GM23338 (cell line): Measurements from ENCODE around the gene ANKRD31. TPM values are rescaled to one million over a fixed set of nuclear protein-coding genes. Genes with fewer than 3 reads are reported as not detected.
"Not testable (repeated sequence)": the region's sequence is repeated elsewhere in the genome, so short reads cannot be mapped to it uniquely, and the experiment has no call there.

Experiments used
- ATAC-seq: fragments of 200-7000 bp; cut with Tn5 transposase; 3 replicates; pipeline ENCODE4 v1.9.1; 2020
- DNase-seq: peaks from one replicate; pipeline ENCODE4 v3.0.0-alpha.2; 2015; ENCODE audit warnings: low spot score
- H2AFZ ChIP-seq: fragments of 200-600 bp; sonication (generic); 2 replicates; pipeline ENCODE4 v1.8.0; 2016; ENCODE audit warnings: antibody characterized with exemption, mild to moderate bottlenecking, moderate library complexity
- H3F3A ChIP-seq: fragments of 200-600 bp; sonication (generic); replicated peaks from 2 replicates; pipeline ENCODE4 v1.8.0; 2017; ENCODE audit warnings: antibody characterized with exemption, mixed run types, low read depth
- H3K27ac ChIP-seq: fragments of 200-600 bp; sonication (generic); 2 replicates; pipeline ENCODE4 v1.6.1; 2016; ENCODE audit warnings: low read depth
- H3K27me3 ChIP-seq: fragments of 200-600 bp; sonication (generic); 2 replicates; pipeline ENCODE4 v1.8.0; 2016; ENCODE audit warnings: mild to moderate bottlenecking, mixed run types, moderate library complexity; ENCODE audit not compliant: insufficient read depth
- H3K36me3 ChIP-seq: fragments of 200-600 bp; sonication (generic); 2 replicates; pipeline ENCODE4 v1.8.0; 2016; ENCODE audit warnings: mild to moderate bottlenecking; ENCODE audit not compliant: insufficient read depth
- H3K4me1 ChIP-seq: fragments of 200-600 bp; sonication (generic); 2 replicates; pipeline ENCODE4 v1.8.0; 2016; ENCODE audit warnings: mild to moderate bottlenecking, moderate library complexity; ENCODE audit not compliant: insufficient read depth
- H3K4me2 ChIP-seq: fragments of 200-600 bp; sonication (generic); 2 replicates; pipeline ENCODE4 v1.7.1; 2017; ENCODE audit warnings: mixed run types
- H3K4me3 ChIP-seq: fragments of 200-600 bp; sonication (generic); 2 replicates; pipeline ENCODE4 v1.6.1; 2016; ENCODE audit warnings: mixed run types
- H3K79me2 ChIP-seq: fragments of 200-600 bp; sonication (generic); replicated peaks from 2 replicates; pipeline ENCODE4 v1.8.0; 2017; ENCODE audit warnings: mild to moderate bottlenecking; ENCODE audit not compliant: insufficient read depth
- H3K9me2 ChIP-seq: fragments of 200-600 bp; sonication (generic); 2 replicates; pipeline ENCODE4 v1.8.0; 2017; ENCODE audit not compliant: insufficient read depth
- H4K20me1 ChIP-seq: fragments of 200-600 bp; sonication (generic); replicated peaks from 2 replicates; pipeline ENCODE4 v1.8.0; 2017; ENCODE audit warnings: mild to moderate bottlenecking; ENCODE audit not compliant: insufficient read depth
- H3K27ac Mint-ChIP-seq: 2 replicates; pipeline ENCODE4 v1.8.0; 2020; ENCODE audit warnings: inconsistent platforms, mild to moderate bottlenecking, moderate library complexity, mixed read lengths
- H3K27me3 Mint-ChIP-seq: 3 replicates; pipeline ENCODE4 v1.8.0; 2022; ENCODE audit warnings: low read depth, mild to moderate bottlenecking, moderate library complexity, mixed read lengths, inconsistent platforms; ENCODE audit not compliant: insufficient read depth, poor library complexity
- H3K36me3 Mint-ChIP-seq: 3 replicates; pipeline ENCODE4 v1.8.0; 2021; ENCODE audit warnings: low read depth, mild to moderate bottlenecking, inconsistent platforms, moderate library complexity, mixed read lengths
- H3K4me1 Mint-ChIP-seq: 3 replicates; pipeline ENCODE4 v1.8.0; 2020; ENCODE audit warnings: mild to moderate bottlenecking, inconsistent platforms, mixed read lengths
- H3K4me3 Mint-ChIP-seq: 3 replicates; pipeline ENCODE4 v1.8.0; 2021; ENCODE audit warnings: moderate library complexity, mild to moderate bottlenecking, inconsistent platforms, mixed read lengths
- H3K9me3 Mint-ChIP-seq: 3 replicates; pipeline ENCODE4 v1.8.0; 2020; ENCODE audit warnings: moderate library complexity, mild to moderate bottlenecking, inconsistent platforms, mixed read lengths
- CREB1 ChIP-seq: fragments of 250-450 bp; sonication (Bioruptor Pico); IDR thresholded peaks from 2 replicates; pipeline ENCODE4 v1.5.0; 2020; ENCODE audit warnings: low read depth, mild to moderate bottlenecking, moderate library complexity
- ETS1 ChIP-seq: IDR thresholded peaks from 2 replicates; pipeline ENCODE4 v1.6.1; 2016; ENCODE audit warnings: antibody characterized with exemption
- EZH2 ChIP-seq: fragments of 200-600 bp; sonication (generic); IDR thresholded peaks from one replicate; pipeline ENCODE4 v1.8.0; 2017; ENCODE audit warnings: antibody characterized with exemption, mild to moderate bottlenecking, low read depth; ENCODE audit not compliant: unreplicated experiment
- JUNB ChIP-seq: IDR thresholded peaks from one replicate; pipeline ENCODE4 v1.6.1; 2016; ENCODE audit warnings: antibody characterized with exemption; ENCODE audit not compliant: unreplicated experiment
- NANOG ChIP-seq: IDR thresholded peaks from 2 replicates; pipeline ENCODE4 v1.6.1; 2016; ENCODE audit warnings: antibody characterized with exemption, borderline replicate concordance
- POLR2AphosphoS5 ChIP-seq: IDR thresholded peaks from 2 replicates; pipeline ENCODE4 v1.6.1; 2016; ENCODE audit warnings: antibody characterized with exemption, low read depth
- ZNF114 ChIP-seq: fragments of 250-450 bp; sonication (Bioruptor Pico); IDR thresholded peaks from 2 replicates; pipeline ENCODE4 v1.5.0; 2020; ENCODE audit warnings: mild to moderate bottlenecking, moderate library complexity
- ZNF462 ChIP-seq: fragments of 250-450 bp; sonication (Bioruptor Pico); IDR thresholded peaks from 2 replicates; pipeline ENCODE4 v1.5.0; 2020; ENCODE audit warnings: mild to moderate bottlenecking, moderate library complexity
- polyA plus RNA-seq: library from polyadenylated mRNA; unstranded; fragments of >200 nt; fragmentation: Nextera tagmentation; extraction: Ambion mirVana; gene quantifications from 2 replicates; pipeline ENCODE4 v1.2.1, GENCODE V29; 2016
- total RNA-seq: library from RNA; depleted of rRNA; stranded (reverse); fragments of >200 nt; shearing (Covaris generic); gene quantifications from 2 replicates; pipeline ENCODE4 v1.2.3, GENCODE V29; 2014

ANKRD31 gene
- total and polyA plus RNA-seq, 2 experiments from 2014 or later: 0.18 to 0.59 TPM

DNA sequence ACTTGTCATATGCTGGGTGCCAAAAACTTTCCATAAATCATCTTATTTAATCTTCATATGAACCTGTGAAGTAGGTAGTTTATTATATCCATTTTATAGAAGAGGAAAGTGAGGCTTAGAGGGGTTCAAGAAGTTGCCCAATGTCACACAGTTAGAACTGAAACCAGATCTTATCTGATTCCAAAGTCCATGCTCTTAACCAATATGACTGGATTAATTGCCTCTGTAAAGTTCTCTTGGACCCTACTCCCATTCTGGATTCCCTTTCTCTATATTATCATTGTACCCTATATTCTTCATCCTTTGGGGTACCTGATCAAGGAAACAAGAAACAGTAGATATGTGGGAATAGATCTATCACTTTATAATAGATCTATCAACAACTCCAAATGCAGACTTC lies 119.8 kb downstream of the ANKRD31 start:
- Histone ChIP-seq H3K4me2 (no peak overlapping the region), H3K4me1 (no peaks in the 10 kb centered on the region), H3K36me3 (no peaks in the 10 kb centered on the region), H2AFZ (no peak overlapping the region), H3K27ac (no peak overlapping the region), H3F3A (no peaks in the 10 kb centered on the region), H3K79me2 (no peaks in the 10 kb centered on the region), H3K27me3 (no peaks in the 10 kb centered on the region), H3K9me2 (no peaks in the 10 kb centered on the region), H3K4me3 (no peak overlapping the region), H4K20me1 (no peaks in the 10 kb centered on the region)
- Mint-ChIP-seq H3K27ac (no peak overlapping the region), H3K4me3 (no peak overlapping the region), H3K36me3 (no peaks in the 10 kb centered on the region; the same call in 2 of the 3 replicates), H3K9me3 (no peaks in the 10 kb centered on the region), H3K27me3 (peaks cover 2% of the 10 kb centered on the region), H3K4me1 (no peaks in the 10 kb centered on the region)
- DNase-seq: no peak
- TF ChIP-seq EZH2 (no peak), POLR2AphosphoS5 (no peak), JUNB (no peak), ZNF462 (CRISPR knock-in tag) (no peak), ZNF114 (no peak), CREB1 (CRISPR knock-in tag) (no peak), NANOG (no peak), ETS1 (no peak)
- no peak for ATAC-seq

- not testable (repeated sequence) for H3K4me1 Mint-ChIP-seq, H3K9me2 ChIP-seq
Measured at GRCh38 chr5:75114311-75114710, 122.4 kb downstream of the ANKRD31 start.

More at GRCh38 chr5:75114311-75114710, 122.4 kb downstream of the ANKRD31 start:
- not testable (repeated sequence) for H3K79me2 ChIP-seq, H3K4me1 ChIP-seq, H3K27ac Mint-ChIP-seq, H3K9me3 Mint-ChIP-seq, H3K27me3 ChIP-seq, H3K36me3 Mint-ChIP-seq, H4K20me1 ChIP-seq, H3K27me3 Mint-ChIP-seq, H3K27ac ChIP-seq, H3K4me3 ChIP-seq, ATAC-seq, H3F3A ChIP-seq, H3K4me3 Mint-ChIP-seq, DNase-seq, H3K36me3 ChIP-seq, H2AFZ ChIP-seq, H3K4me2 ChIP-seq
